Left ventricle myocardium inferior (tissue), 1 donor: ENCODE results near the gene HOXD4. TPM values are rescaled to one million over a fixed set of nuclear protein-coding genes. Genes with fewer than 3 reads are reported as not detected.

Source experiments
- DNase-seq: peaks from one replicate; pipeline ENCODE4 v3.0.0-alpha.2; 2020
- H3K27ac ChIP-seq: fragments of 200-600 bp; replicated peaks from 2 replicates; pipeline ENCODE4 v1.8.0; 2021
- H3K27me3 ChIP-seq: fragments of 200-600 bp; 2 replicates; pipeline ENCODE4 v1.8.0; 2021; ENCODE audit warnings: low read depth
- H3K36me3 ChIP-seq: fragments of 200-600 bp; 2 replicates; pipeline ENCODE4 v1.8.0; 2021
- H3K4me1 ChIP-seq: fragments of 200-600 bp; 2 replicates; pipeline ENCODE4 v1.8.0; 2021
- H3K4me3 ChIP-seq: fragments of 200-600 bp; 2 replicates; pipeline ENCODE4 v1.8.0; 2021; ENCODE audit warnings: mild to moderate bottlenecking, moderate library complexity
- H3K9me3 ChIP-seq: fragments of 200-600 bp; replicated peaks from 2 replicates; pipeline ENCODE4 v1.8.0; 2021
- CTCF ChIP-seq: fragments of 200-600 bp; IDR thresholded peaks from 2 replicates; pipeline ENCODE4 v1.8.0; 2021; ENCODE audit warnings: antibody characterized with exemption, mild to moderate bottlenecking, borderline replicate concordance
- intact Hi-C: fragments of 100-400 bp; cut with micrococcal nuclease; formaldehyde crosslinking; loops from one replicate; pipeline ENCODE4 v1.11.0; 2022
- total RNA-seq: library from RNA; stranded (reverse); fragmentation: NEBNext Ultra II Directional; extraction: Animal tissue kit (Norgen Biotek cat#: 25700); gene quantifications from one replicate; pipeline ENCODE4 v1.2.1, GENCODE V29; 2021
- donor health status: DM: no; HTN: yes; CAD: no; lungs with severe emphysema.

The HOXD4 gene
- total RNA-seq, 1 donor from 2014 or later = not detected

- Histone ChIP-seq H3K4me3 (no peak overlapping the region), H3K4me1 (peaks cover 38% of the 10 kb centered on the region), H3K36me3 (no peaks in the 10 kb centered on the region), H3K27me3 (peaks cover 99% of the 10 kb centered on the region), H3K27ac (no peak overlapping the region), H3K9me3 (no peaks in the 10 kb centered on the region)
- DNase-seq = no peak
- intact Hi-C loops = no loop called here
- TF ChIP-seq CTCF = no peak
Observed at GRCh38 chr2:176127774-176128072, 23.6 kb upstream of the HOXD4 start.

- Histone ChIP-seq H3K27ac (peak overlapping the region; percentile 77), H3K4me3 (peak overlapping the region; percentile 62), H3K36me3 (no peaks in the 10 kb centered on the region), H3K27me3 (peaks cover 99% of the 10 kb centered on the region), H3K9me3 (no peaks in the 10 kb centered on the region), H3K4me1 (peaks cover 32% of the 10 kb centered on the region)
- no peak for TF ChIP-seq CTCF
- intact Hi-C loops = no loop called here
- DNase-seq = no peak
Observed at GRCh38 chr2:176128172-176128981, 23.0 kb upstream of the HOXD4 start.

- H3K27ac ChIP-seq = peak within 1 kb of the TSS; percentile 77
- H3K4me3 ChIP-seq = peak within 1 kb of the TSS; percentile 62
- H3K27me3 ChIP-seq = peaks cover 99% of the 10 kb centered on the region
- H3K36me3 ChIP-seq = no peaks in the 10 kb centered on the region
- H3K9me3 ChIP-seq = no peaks in the 10 kb centered on the region
- intact Hi-C loops = no loop called here
- no peak for DNase-seq
- peaks cover 25% of the 10 kb centered on the region for H3K4me1 ChIP-seq
- TF ChIP-seq CTCF = no peak
Observed at GRCh38 chr2:176128982-176129796, 22.2 kb upstream of the HOXD4 start, which contains the start of gene HOXD8. Gene HOXD8, plus strand, starts transcription at chr2:176129705. Its CDS starts 662 bp downstream, at chr2:176130367.

- intact Hi-C loops = loop anchor here (10.0 kb wide), 1 partner anchor 685 kb away; no protein-coding TSS in a partner anchor
- no peak for TF ChIP-seq CTCF
- Histone ChIP-seq H3K9me3 (no peaks in the 10 kb centered on the region), H3K36me3 (no peaks in the 10 kb centered on the region), H3K27me3 (peaks cover 99% of the 10 kb centered on the region), H3K4me1 (peaks cover 25% of the 10 kb centered on the region), H3K27ac (peak overlapping the region; percentile 77), H3K4me3 (peak overlapping the region; percentile 62)
- DNase-seq = no peak
Observed at GRCh38 chr2:176129813-176130146, 21.6 kb upstream of the HOXD4 start.

- TF ChIP-seq CTCF = no peak
- DNase-seq = no peak
- Histone ChIP-seq H3K9me3 (no peaks in the 10 kb centered on the region), H3K27ac (peak overlapping the region; percentile 77), H3K36me3 (no peaks in the 10 kb centered on the region), H3K4me3 (peak overlapping the region; percentile 62), H3K27me3 (peaks cover 99% of the 10 kb centered on the region), H3K4me1 (peaks cover 25% of the 10 kb centered on the region)
- intact Hi-C loops = loop anchor here (10.0 kb wide), 1 partner anchor 684 kb away; no protein-coding TSS in a partner anchor
Observed at GRCh38 chr2:176130147-176130956, 21.0 kb upstream of the HOXD4 start.
